ENCODE results near the gene WDR70. TPM values are rescaled to one million over a fixed set of nuclear protein-coding genes. Genes with fewer than 3 reads are reported as not detected.

The WDR70 gene
- total and polyA plus RNA-seq, 4 donors = 4.0 to 17.7 (median 14.5) TPM

DNA sequence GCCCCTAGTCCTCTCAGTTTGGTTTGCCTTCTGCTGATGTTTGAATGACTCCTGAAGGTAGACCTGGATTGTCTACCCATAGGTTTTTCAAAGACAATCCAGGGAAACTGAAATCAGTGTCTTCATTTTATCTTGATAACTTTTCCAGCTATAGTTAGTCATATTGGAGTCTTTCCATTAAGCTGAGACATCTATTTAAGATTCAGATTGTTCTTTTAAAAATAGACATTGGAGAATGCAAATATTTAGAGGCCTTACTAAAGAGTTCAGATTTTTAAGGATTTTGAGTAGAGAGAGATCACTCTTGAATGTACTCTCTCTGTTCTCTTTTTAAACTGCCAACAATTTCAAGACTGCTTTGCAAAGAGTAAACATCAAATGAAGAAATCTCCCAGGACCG is 391.7 kb downstream of the WDR70 start:
- no peak for DNase-seq (ENCODE audit: low spot score)
- H3K4me3 ChIP-seq (ENCODE audit: low read depth in 1 of 3, low read length in 3 of 3) = no peak overlapping the region
- H3K9ac ChIP-seq (ENCODE audit: low read depth in 1 of 2, low read length in 2 of 2) = no peak overlapping the region
- peaks cover 8 to 45% (median 37%) of the 10 kb centered on the region in 4 donors for H3K4me1 ChIP-seq (ENCODE audit: control insufficient read depth in 4 of 4, insufficient read depth in 4 of 4, low read length in 3 of 4)
- no peaks in the 10 kb centered on the region for H3K36me3 ChIP-seq (ENCODE audit: control insufficient read depth in 4 of 4, insufficient read depth in 3 of 4, low read depth in 1 of 4, low read length in 3 of 4)
- no peaks in the 10 kb centered on the region for H3K27me3 ChIP-seq (ENCODE audit: control insufficient read depth in 4 of 4, insufficient read depth in 4 of 4, low read length in 3 of 4)
- H3K9me3 ChIP-seq (ENCODE audit: control insufficient read depth in 4 of 4, low read length in 3 of 4) = peaks cover 0 to 7% (median 0%) of the 10 kb centered on the region in 4 donors
- WGBS = 17% methylated on average over 1 of the region's 1 CpG
- peak overlapping the region in 1 of 2 donors; percentile 61 for H3K27ac ChIP-seq (ENCODE audit: low read depth in 1 of 2, low read length in 2 of 2)
- TF ChIP-seq FOXA1 (IDR thresholded peaks at IDR 0.05) (no peak), GABPA (IDR thresholded peaks at IDR 0.05 in 1 of 2, conservative IDR thresholded peaks at IDR 0.05 in 1 of 2) (no peak), SP1 (IDR thresholded peaks at IDR 0.05) (no peak), TAF1 (conservative IDR thresholded peaks at IDR 0.05) (no peak), NR2F2 (IDR thresholded peaks at IDR 0.05) (no peak), EGR1 (IDR thresholded peaks at IDR 0.05; ENCODE audit: low read depth in 2 of 2) (no peak), HNF4G (IDR thresholded peaks at IDR 0.05) (no peak), FOXA2 (IDR thresholded peaks at IDR 0.05) (no peak), RAD21 (IDR thresholded peaks at IDR 0.05) (no peak), HNF4A (conservative IDR thresholded peaks at IDR 0.05) (no peak)
- TF ChIP-seq, protein P1, sequence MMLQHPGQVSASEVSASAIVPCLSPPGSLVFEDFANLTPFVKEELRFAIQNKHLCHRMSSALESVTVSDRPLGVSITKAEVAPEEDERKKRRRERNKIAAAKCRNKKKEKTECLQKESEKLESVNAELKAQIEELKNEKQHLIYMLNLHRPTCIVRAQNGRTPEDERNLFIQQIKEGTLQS (IDR thresholded peaks at IDR 0.05) = no peak
- TF ChIP-seq, protein P2, sequence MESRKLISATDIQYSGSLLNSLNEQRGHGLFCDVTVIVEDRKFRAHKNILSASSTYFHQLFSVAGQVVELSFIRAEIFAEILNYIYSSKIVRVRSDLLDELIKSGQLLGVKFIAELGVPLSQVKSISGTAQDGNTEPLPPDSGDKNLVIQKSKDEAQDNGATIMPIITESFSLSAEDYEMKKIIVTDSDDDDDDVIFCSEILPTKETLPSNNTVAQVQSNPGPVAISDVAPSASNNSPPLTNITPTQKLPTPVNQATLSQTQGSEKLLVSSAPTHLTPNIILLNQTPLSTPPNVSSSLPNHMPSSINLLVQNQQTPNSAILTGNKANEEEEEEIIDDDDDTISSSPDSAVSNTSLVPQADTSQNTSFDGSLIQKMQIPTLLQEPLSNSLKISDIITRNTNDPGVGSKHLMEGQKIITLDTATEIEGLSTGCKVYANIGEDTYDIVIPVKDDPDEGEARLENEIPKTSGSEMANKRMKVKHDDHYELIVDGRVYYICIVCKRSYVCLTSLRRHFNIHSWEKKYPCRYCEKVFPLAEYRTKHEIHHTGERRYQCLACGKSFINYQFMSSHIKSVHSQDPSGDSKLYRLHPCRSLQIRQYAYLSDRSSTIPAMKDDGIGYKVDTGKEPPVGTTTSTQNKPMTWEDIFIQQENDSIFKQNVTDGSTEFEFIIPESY (IDR thresholded peaks at IDR 0.05) = no peak
- TF ChIP-seq, protein P3, sequence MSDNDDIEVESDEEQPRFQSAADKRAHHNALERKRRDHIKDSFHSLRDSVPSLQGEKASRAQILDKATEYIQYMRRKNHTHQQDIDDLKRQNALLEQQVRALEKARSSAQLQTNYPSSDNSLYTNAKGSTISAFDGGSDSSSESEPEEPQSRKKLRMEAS (IDR thresholded peaks at IDR 0.05) = no peak

DNA sequence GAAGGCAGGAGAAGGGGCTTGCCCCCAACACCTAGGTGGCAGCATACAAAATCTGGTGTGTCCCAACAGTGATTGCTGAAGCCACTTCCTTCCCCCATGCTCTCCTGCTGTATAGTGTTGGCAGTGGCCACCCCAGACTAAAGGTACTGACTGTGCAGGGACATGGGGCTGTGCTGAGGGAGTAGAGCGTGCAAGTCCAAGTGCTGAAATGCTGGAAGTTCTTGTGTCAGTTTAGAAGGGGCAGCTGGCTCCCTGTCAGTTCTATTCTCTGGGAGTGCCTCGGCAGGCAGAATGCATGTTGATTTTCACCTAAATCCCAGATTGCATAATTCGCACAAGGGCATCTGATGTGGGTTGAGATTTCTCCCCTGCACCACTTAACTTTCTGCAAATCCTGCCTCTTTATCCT is 392.1 kb downstream of the WDR70 start:
- Histone ChIP-seq H3K9me3 (ENCODE audit: control insufficient read depth in 4 of 4, low read length in 3 of 4) (peaks cover 0 to 7% (median 0%) of the 10 kb centered on the region in 4 donors), H3K9ac (ENCODE audit: low read depth in 1 of 2, low read length in 2 of 2) (no peak overlapping the region), H3K36me3 (ENCODE audit: control insufficient read depth in 4 of 4, insufficient read depth in 3 of 4, low read depth in 1 of 4, low read length in 3 of 4) (no peaks in the 10 kb centered on the region), H3K27ac (ENCODE audit: low read depth in 1 of 2, low read length in 2 of 2) (peak overlapping the region in 1 of 2 donors; percentile 61), H3K4me1 (ENCODE audit: control insufficient read depth in 4 of 4, insufficient read depth in 4 of 4, low read length in 3 of 4) (peaks cover 8 to 40% (median 36%) of the 10 kb centered on the region in 4 donors), H3K4me3 (ENCODE audit: low read depth in 1 of 3, low read length in 3 of 3) (no peak overlapping the region), H3K27me3 (ENCODE audit: control insufficient read depth in 4 of 4, insufficient read depth in 4 of 4, low read length in 3 of 4) (no peaks in the 10 kb centered on the region)
- 35% methylated on average over 3 of the region's 3 CpGs for WGBS
- TF ChIP-seq, protein P4, sequence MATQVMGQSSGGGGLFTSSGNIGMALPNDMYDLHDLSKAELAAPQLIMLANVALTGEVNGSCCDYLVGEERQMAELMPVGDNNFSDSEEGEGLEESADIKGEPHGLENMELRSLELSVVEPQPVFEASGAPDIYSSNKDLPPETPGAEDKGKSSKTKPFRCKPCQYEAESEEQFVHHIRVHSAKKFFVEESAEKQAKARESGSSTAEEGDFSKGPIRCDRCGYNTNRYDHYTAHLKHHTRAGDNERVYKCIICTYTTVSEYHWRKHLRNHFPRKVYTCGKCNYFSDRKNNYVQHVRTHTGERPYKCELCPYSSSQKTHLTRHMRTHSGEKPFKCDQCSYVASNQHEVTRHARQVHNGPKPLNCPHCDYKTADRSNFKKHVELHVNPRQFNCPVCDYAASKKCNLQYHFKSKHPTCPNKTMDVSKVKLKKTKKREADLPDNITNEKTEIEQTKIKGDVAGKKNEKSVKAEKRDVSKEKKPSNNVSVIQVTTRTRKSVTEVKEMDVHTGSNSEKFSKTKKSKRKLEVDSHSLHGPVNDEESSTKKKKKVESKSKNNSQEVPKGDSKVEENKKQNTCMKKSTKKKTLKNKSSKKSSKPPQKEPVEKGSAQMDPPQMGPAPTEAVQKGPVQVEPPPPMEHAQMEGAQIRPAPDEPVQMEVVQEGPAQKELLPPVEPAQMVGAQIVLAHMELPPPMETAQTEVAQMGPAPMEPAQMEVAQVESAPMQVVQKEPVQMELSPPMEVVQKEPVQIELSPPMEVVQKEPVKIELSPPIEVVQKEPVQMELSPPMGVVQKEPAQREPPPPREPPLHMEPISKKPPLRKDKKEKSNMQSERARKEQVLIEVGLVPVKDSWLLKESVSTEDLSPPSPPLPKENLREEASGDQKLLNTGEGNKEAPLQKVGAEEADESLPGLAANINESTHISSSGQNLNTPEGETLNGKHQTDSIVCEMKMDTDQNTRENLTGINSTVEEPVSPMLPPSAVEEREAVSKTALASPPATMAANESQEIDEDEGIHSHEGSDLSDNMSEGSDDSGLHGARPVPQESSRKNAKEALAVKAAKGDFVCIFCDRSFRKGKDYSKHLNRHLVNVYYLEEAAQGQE (IDR thresholded peaks at IDR 0.05) = peak; percentile 95
- TF ChIP-seq YY1 (IDR thresholded peaks at IDR 0.05) = peak; percentile 39
- no peak for TF ChIP-seq NR2F2 (IDR thresholded peaks at IDR 0.05)
- TF ChIP-seq, protein P2 (IDR thresholded peaks at IDR 0.05) = no peak
- no peak for TF ChIP-seq TAF1 (conservative IDR thresholded peaks at IDR 0.05)
- TF ChIP-seq HNF4A (conservative IDR thresholded peaks at IDR 0.05) = peak; percentile 66 to 73
- peak; percentile 6 to 21 for TF ChIP-seq RAD21 (IDR thresholded peaks at IDR 0.05)
- TF ChIP-seq JUND (IDR thresholded peaks at IDR 0.05) = peak in 1 of 2 donors; percentile 44
- TF ChIP-seq, protein P3 (IDR thresholded peaks at IDR 0.05) = peak; percentile 40
- TF ChIP-seq, protein P1 (IDR thresholded peaks at IDR 0.05) = no peak
- peak; percentile 49 for TF ChIP-seq SP1 (IDR thresholded peaks at IDR 0.05)
- TF ChIP-seq FOXA1 (IDR thresholded peaks at IDR 0.05) = peak; percentile 67
- TF ChIP-seq FOXA2 (IDR thresholded peaks at IDR 0.05) = peak; percentile 74
- TF ChIP-seq RXRA (IDR thresholded peaks at IDR 0.05) = peak; percentile 72 to 90
- TF ChIP-seq, protein P5, sequence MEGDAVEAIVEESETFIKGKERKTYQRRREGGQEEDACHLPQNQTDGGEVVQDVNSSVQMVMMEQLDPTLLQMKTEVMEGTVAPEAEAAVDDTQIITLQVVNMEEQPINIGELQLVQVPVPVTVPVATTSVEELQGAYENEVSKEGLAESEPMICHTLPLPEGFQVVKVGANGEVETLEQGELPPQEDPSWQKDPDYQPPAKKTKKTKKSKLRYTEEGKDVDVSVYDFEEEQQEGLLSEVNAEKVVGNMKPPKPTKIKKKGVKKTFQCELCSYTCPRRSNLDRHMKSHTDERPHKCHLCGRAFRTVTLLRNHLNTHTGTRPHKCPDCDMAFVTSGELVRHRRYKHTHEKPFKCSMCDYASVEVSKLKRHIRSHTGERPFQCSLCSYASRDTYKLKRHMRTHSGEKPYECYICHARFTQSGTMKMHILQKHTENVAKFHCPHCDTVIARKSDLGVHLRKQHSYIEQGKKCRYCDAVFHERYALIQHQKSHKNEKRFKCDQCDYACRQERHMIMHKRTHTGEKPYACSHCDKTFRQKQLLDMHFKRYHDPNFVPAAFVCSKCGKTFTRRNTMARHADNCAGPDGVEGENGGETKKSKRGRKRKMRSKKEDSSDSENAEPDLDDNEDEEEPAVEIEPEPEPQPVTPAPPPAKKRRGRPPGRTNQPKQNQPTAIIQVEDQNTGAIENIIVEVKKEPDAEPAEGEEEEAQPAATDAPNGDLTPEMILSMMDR (IDR thresholded peaks at IDR 0.05; ENCODE audit: low read depth, low read length, missing input control) = no peak
- no peak for DNase-seq (ENCODE audit: low spot score)

Data from liver (tissue), 9 donors.